Endothelial cell of umbilical vein (primary cell): Measurements from ENCODE around the gene IMPA2. TPM values are rescaled to one million over a fixed set of nuclear protein-coding genes. Genes with fewer than 3 reads are reported as not detected.

Experiments used
- BruUV-seq: library from RNA; stranded (reverse); fragments of 400-500 nt; replicated peaks from 2 replicates; lab custom pipeline; 2021; lab: Mats Ljungman, UMichigan
- CTCF ChIA-PET: fragments of 300-600, 350-600 bp; sonication (Branson Sonifier 250); formaldehyde crosslinking; loops from one replicate; lab custom pipeline; 2021; ENCODE audit warnings: antibody characterized with exemption, inconsistent platforms; lab: Charles Lee
- POLR2A ChIA-PET: fragments of 300-600, 350-600 bp; sonication (Branson Sonifier 250); formaldehyde crosslinking; loops from one replicate; lab custom pipeline; 2021; ENCODE audit warnings: antibody characterized with exemption, inconsistent platforms; lab: Charles Lee
- DNase-seq: peaks from one replicate; pipeline ENCODE4 v3.0.0-alpha.2; 2011; ENCODE audit warnings: low read depth, low spot score
- FAIRE-seq: peaks from 2 replicates; lab custom pipeline; 2011; peaks lifted over from hg19 to GRCh38; lab: Jason Lieb, UNC
- H2AFZ ChIP-seq: 2 replicates; pipeline ENCODE4 v1.6.0; 2012; ENCODE audit warnings: low read depth, low read length, control low read depth, inconsistent platforms
- H3K27ac ChIP-seq: 2 replicates; pipeline ENCODE4 v1.5.1; 2011; ENCODE audit warnings: low read depth, mild to moderate bottlenecking, control low read depth, low read length, moderate library complexity; ENCODE audit not compliant: insufficient read depth
- H3K27me3 ChIP-seq, 2 experiments: 2 replicates each; pipeline versions ENCODE4 v1.6.0 to v1.6.1; 2011; ENCODE audit warnings: low read length in 2 of 2, mixed read lengths in 1 of 2; ENCODE audit not compliant: control insufficient read depth in 2 of 2, insufficient read depth in 2 of 2
- H3K36me3 ChIP-seq, 2 experiments: 2 replicates in 1 of 2; 3 replicates in 1 of 2; pipeline ENCODE4 v1.5.1; 2011; ENCODE audit warnings: low read length in 2 of 2, mild to moderate bottlenecking in 1 of 2, moderate library complexity in 1 of 2; ENCODE audit not compliant: control insufficient read depth in 2 of 2, insufficient read depth in 2 of 2; ENCODE audit errors: extremely low read depth in 1 of 2
- H3K4me1 ChIP-seq: 3 replicates; pipeline ENCODE4 v1.5.1; 2011; ENCODE audit warnings: mild to moderate bottlenecking, low read length; ENCODE audit not compliant: control insufficient read depth, insufficient read depth; ENCODE audit errors: extremely low read depth
- H3K4me2 ChIP-seq: 2 replicates; pipeline ENCODE4 v1.6.1; 2011; ENCODE audit warnings: low read length, control low read depth, mixed read lengths; ENCODE audit not compliant: insufficient read depth
- H3K4me3 ChIP-seq, 3 experiments: fragments of 200-600 bp in 1 of 3; sonication (generic), shearing (Covaris generic) in 1 of 3; replicated peaks in 1 of 3; 2 replicates each; pipeline ENCODE4 v1.5.1; 2011 to 2016; ENCODE audit warnings: control low read depth in 3 of 3, low read length in 3 of 3, mild to moderate bottlenecking in 2 of 3, inconsistent platforms in 1 of 3, low read depth in 1 of 3, moderate library complexity in 1 of 3; ENCODE audit not compliant: insufficient read depth in 1 of 3
- H3K79me2 ChIP-seq: 2 replicates; pipeline ENCODE4 v1.6.0; 2012; ENCODE audit warnings: low read length, inconsistent platforms; ENCODE audit not compliant: control insufficient read depth, insufficient read depth
- H3K9ac ChIP-seq: replicated peaks from 2 replicates; pipeline ENCODE3; 2011; ENCODE audit warnings: low read length, control low read depth; ENCODE audit not compliant: insufficient read depth; ENCODE audit errors: extremely low read depth
- H3K9me1 ChIP-seq: replicated peaks from 3 replicates; pipeline ENCODE4 v1.6.0; 2011; ENCODE audit warnings: mild to moderate bottlenecking, low read length; ENCODE audit not compliant: control insufficient read depth, insufficient read depth; ENCODE audit errors: extremely low read depth
- H3K9me3 ChIP-seq: replicated peaks from 2 replicates; pipeline ENCODE4 v1.5.1; 2012; ENCODE audit warnings: low read length, inconsistent platforms; ENCODE audit not compliant: control insufficient read depth, insufficient read depth
- H4K20me1 ChIP-seq: replicated peaks from 2 replicates; pipeline ENCODE3; 2011; ENCODE audit warnings: mild to moderate bottlenecking, low read length; ENCODE audit not compliant: control insufficient read depth, insufficient read depth; ENCODE audit errors: extremely low read depth
- CTCF ChIP-seq, 2 donors: IDR thresholded peaks; 1 replicate in 1 of 2; 2 replicates in 1 of 2; pipeline ENCODE4 v1.5.1; 2011; ENCODE audit warnings: low read length in 2 of 2, mild to moderate bottlenecking in 2 of 2, moderate library complexity in 2 of 2, control low read depth in 1 of 2, inconsistent platforms in 1 of 2, low read depth in 1 of 2; ENCODE audit not compliant: insufficient read depth in 1 of 2; ENCODE audit errors: extremely low read depth in 1 of 2
- EZH2 ChIP-seq: IDR thresholded peaks from 2 replicates; pipeline ENCODE4 v1.6.1; 2012; ENCODE audit warnings: borderline replicate concordance, low read depth, mild to moderate bottlenecking, moderate library complexity, low read length, inconsistent platforms; ENCODE audit not compliant: severe bottlenecking
- FOS ChIP-seq: IDR thresholded peaks from 2 replicates; pipeline ENCODE4 v1.6.1; 2011; ENCODE audit warnings: mild to moderate bottlenecking, low read length, moderate library complexity, borderline replicate concordance; ENCODE audit not compliant: insufficient read depth
- GATA2 ChIP-seq: IDR thresholded peaks from 2 replicates; pipeline ENCODE4 v1.7.0; 2011; ENCODE audit warnings: low read depth, mild to moderate bottlenecking, moderate library complexity, mixed read lengths, low read length; ENCODE audit not compliant: insufficient read length, insufficient read depth
- JUN ChIP-seq: IDR thresholded peaks from 2 replicates; pipeline ENCODE4 v1.6.1; 2011; ENCODE audit warnings: borderline replicate concordance, low read depth; ENCODE audit not compliant: insufficient read length, insufficient read depth
- MYC ChIP-seq: IDR thresholded peaks from one replicate; pipeline ENCODE4 v1.6.1; 2011; ENCODE audit warnings: mild to moderate bottlenecking, low read depth, low read length
- POLR2A ChIP-seq: IDR thresholded peaks from 2 replicates; pipeline ENCODE4 v1.6.1; 2012; ENCODE audit warnings: low read depth, mild to moderate bottlenecking, control low read depth, low read length
- POLR2AphosphoS5 ChIP-seq: IDR thresholded peaks from 2 replicates; pipeline ENCODE4 v1.6.1; 2012; ENCODE audit warnings: low read depth, mild to moderate bottlenecking, control low read depth, low read length, moderate library complexity; ENCODE audit not compliant: insufficient read depth
- dilution Hi-C: fragments of 300-500 bp; cut with MboI; formaldehyde crosslinking; loops from one replicate; pipeline ENCODE4 v1.15.0; 2019; ENCODE audit warnings: low sequenced_read_pairs; ENCODE audit not compliant: extremely low pct_ligation_motif_present
- intact Hi-C: fragments of 100-400 bp; cut with micrococcal nuclease; formaldehyde crosslinking; loops from one replicate; pipeline ENCODE4 v1.10.0; 2022
- polyA plus RNA-seq, 4 experiments: library from polyadenylated mRNA; depleted of rRNA in 3 of 4; stranded (reverse) in 3 of 4; unstranded in 1 of 4; fragments of >200 nt; gene quantifications; 2 replicates each; pipeline versions ENCODE4 v1.2.1 to v1.2.3, GENCODE V29; 2011 to 2012; ENCODE audit warnings: missing spikeins in 1 of 4
- total RNA-seq: library from RNA; stranded (reverse); gene quantifications from 2 replicates; pipeline ENCODE4 v1.2.3, GENCODE V29; 2021
- TF ChIP-seq, protein P1 (sequence below): IDR thresholded peaks from 2 replicates; pipeline ENCODE4 v1.6.1; 2011; ENCODE audit not compliant: insufficient read depth, insufficient read length

Gene IMPA2
- total and polyA plus RNA-seq, 2 donors (not counting 3 experiments of a cell fraction or from before 2014, with no cell fraction given), result 6.1 to 8.0 TPM

DNA sequence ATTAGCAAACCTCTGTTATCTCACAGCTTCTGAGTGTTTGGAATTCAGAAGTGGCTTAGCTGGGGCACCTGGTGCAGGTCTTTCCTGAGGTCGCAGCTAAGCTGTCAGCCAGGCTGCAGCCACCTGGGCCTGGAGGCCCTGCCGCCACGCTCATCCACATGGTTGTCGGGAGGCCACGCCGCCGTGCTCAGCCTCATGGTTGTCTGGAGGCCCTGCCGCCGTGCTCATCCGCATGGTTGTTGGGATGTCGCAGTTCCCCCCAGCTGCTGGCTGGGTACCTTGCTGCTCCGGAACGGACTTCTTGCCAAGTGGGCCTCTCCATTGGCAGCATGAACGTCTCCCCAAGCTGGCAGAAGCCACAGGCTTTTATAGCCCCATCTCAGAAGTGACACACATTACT is 48.9 kb upstream of the IMPA2 start:
- Histone ChIP-seq H3K27ac (no peak overlapping the region), H3K4me3 (no peak overlapping the region), H3K4me1 (no peaks in the 10 kb centered on the region), H3K27me3 (peaks cover 0 to 2% of the 10 kb centered on the region in 2 experiments), H3K9me3 (no peaks in the 10 kb centered on the region), H3K9me1 (no peaks in the 10 kb centered on the region), H3K9ac (no peak overlapping the region), H3K4me2 (no peak overlapping the region), H3K79me2 (no peaks in the 10 kb centered on the region), H3K36me3 (no peaks in the 10 kb centered on the region), H4K20me1 (no peaks in the 10 kb centered on the region), H2AFZ (no peak overlapping the region)
- dilution Hi-C loops (no loop called here), intact Hi-C loops (no loop called here)
- ChIA-PET POLR2A (no interaction called here), CTCF (interaction anchor here (0.7 to 15.3 kb wide), 3 partner anchors 61 to 199 kb away, joined by 3 to 717 read pairs (median 12); no protein-coding TSS in a partner anchor)
- DNase-seq (no peak), FAIRE-seq (no peak)
- no TSS peak for BruUV-seq
- TF ChIP-seq CTCF (IDR thresholded peaks at IDR 0.05; ENCODE audit: extremely low read depth in 1 of 2, insufficient read depth in 1 of 2, low read depth in 1 of 2, low read length in 2 of 2), result no peak
- TF ChIP-seq, protein P1, sequence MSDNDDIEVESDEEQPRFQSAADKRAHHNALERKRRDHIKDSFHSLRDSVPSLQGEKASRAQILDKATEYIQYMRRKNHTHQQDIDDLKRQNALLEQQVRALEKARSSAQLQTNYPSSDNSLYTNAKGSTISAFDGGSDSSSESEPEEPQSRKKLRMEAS, result no peak
- no peak for TF ChIP-seq POLR2AphosphoS5
- TF ChIP-seq JUN, result no peak
- no peak for TF ChIP-seq FOS
- TF ChIP-seq MYC, result no peak
- no peak for TF ChIP-seq EZH2
- no peak for TF ChIP-seq POLR2A
- no peak for TF ChIP-seq GATA2
